A673 (cell line): ENCODE data around the gene TTC28. TPM values are rescaled to one million over a fixed set of nuclear protein-coding genes. Genes with fewer than 3 reads are reported as not detected.
"Not testable (repeated sequence)": the region's sequence is repeated elsewhere in the genome, so short reads cannot be mapped to it uniquely, and the experiment has no call there.

Experiments used
- BruUV-seq: library from RNA; stranded (reverse); fragments of 400-500 nt; replicated peaks from 2 replicates; lab custom pipeline; 2021; lab: Mats Ljungman, UMichigan
- CTCF ChIA-PET: fragments of 300-600 bp; sonication (Branson Sonifier 250); formaldehyde crosslinking; loops from one replicate; lab custom pipeline; 2022; ENCODE audit warnings: antibody characterized with exemption; lab: Charles Lee
- POLR2A ChIA-PET: fragments of 300-600 bp; sonication (Branson Sonifier 250); formaldehyde crosslinking; loops from one replicate; lab custom pipeline; 2022; ENCODE audit warnings: antibody characterized with exemption; ENCODE audit not compliant: low non-redundant PET; lab: Charles Lee
- DNase-seq: peaks from one replicate; pipeline ENCODE4 v3.0.0-alpha.2; 2015; ENCODE audit warnings: low spot score
- H3K27ac ChIP-seq: fragments of 200-600 bp; sonication (generic); 2 replicates; pipeline ENCODE4 v1.5.1; 2016; ENCODE audit warnings: mixed run types, low read depth, mild to moderate bottlenecking, mixed read lengths, antibody characterized with exemption, low read length; ENCODE audit not compliant: poor library complexity, severe bottlenecking
- H3K27me3 ChIP-seq: fragments of 200-600 bp; sonication (generic); replicated peaks from 2 replicates; pipeline ENCODE4 v1.6.1; 2017; ENCODE audit warnings: mixed run types, low read depth, mild to moderate bottlenecking, mixed read lengths, antibody characterized with exemption, low read length; ENCODE audit not compliant: insufficient read depth, poor library complexity
- H3K36me3 ChIP-seq: fragments of 200-600 bp; sonication (generic); 2 replicates; pipeline ENCODE4 v1.6.1; 2016; ENCODE audit warnings: mixed run types, mild to moderate bottlenecking, mixed read lengths, antibody characterized with exemption, low read length; ENCODE audit not compliant: insufficient read depth, poor library complexity, severe bottlenecking
- H3K4me1 ChIP-seq: fragments of 200-600 bp; sonication (generic); 2 replicates; pipeline ENCODE4 v1.6.1; 2017; ENCODE audit warnings: mixed run types, mild to moderate bottlenecking, mixed read lengths, antibody characterized with exemption, low read length; ENCODE audit not compliant: insufficient read depth, poor library complexity, severe bottlenecking
- H3K4me3 ChIP-seq: fragments of 200-600 bp; sonication (generic); 2 replicates; pipeline ENCODE4 v1.5.1; 2016; ENCODE audit warnings: low read depth, mixed run types, mild to moderate bottlenecking, mixed read lengths, low read length; ENCODE audit not compliant: poor library complexity, severe bottlenecking
- H3K9me3 ChIP-seq: fragments of 200-600 bp; sonication (generic); 2 replicates; pipeline ENCODE4 v1.6.1; 2016; ENCODE audit warnings: mixed run types, low read depth, mild to moderate bottlenecking, mixed read lengths, antibody characterized with exemption, low read length; ENCODE audit not compliant: poor library complexity, severe bottlenecking
- EZH2 ChIP-seq: fragments of 200-600 bp; sonication (generic); IDR thresholded peaks from 2 replicates; pipeline ENCODE4 v1.6.1; 2017; ENCODE audit warnings: borderline replicate concordance, low read depth, mild to moderate bottlenecking, mixed read lengths, antibody characterized with exemption, low read length; ENCODE audit not compliant: poor library complexity, severe bottlenecking
- intact Hi-C: fragments of 100-400 bp; cut with micrococcal nuclease; formaldehyde crosslinking; loops from one replicate; pipeline ENCODE4 v1.10.0; 2022; ENCODE audit not compliant: unreplicated experiment
- total RNA-seq: library from RNA; stranded (reverse); gene quantifications from 2 replicates; pipeline ENCODE4 v1.2.3, GENCODE V29; 2021
- TF ChIP-seq, protein P1 (sequence below): fragments of 300-800, 200-600 bp; sonication (generic); conservative IDR thresholded peaks from 2 replicates; pipeline ENCODE4 v1.5.1; 2017; ENCODE audit warnings: low read depth, mild to moderate bottlenecking, antibody characterized with exemption, low read length, moderate library complexity, mixed read lengths

TTC28 gene
- total RNA-seq, 1 experiment from 2014 or later: 48.7 TPM

DNA sequence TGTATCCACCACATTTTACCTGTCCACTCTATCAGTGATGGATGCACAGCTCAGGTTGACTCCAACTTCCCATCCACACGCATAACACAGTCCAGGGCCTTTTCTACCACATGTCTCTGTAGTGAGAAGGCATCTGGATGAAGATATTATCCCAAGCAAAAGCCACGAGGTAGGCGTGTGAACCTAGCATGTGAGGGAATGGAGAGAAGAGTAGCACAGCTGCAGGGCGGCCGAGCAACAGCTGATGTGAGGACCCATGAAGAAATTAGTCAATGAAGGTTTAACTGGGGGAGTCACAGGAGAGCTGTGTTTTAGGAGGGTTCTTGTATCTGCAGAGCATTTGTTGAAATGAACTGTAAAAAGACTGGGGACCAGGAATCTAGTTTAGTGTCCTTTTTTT lies 616.0 kb downstream of the TTC28 start:
- ChIA-PET POLR2A (no interaction called here), CTCF (no interaction called here)
- Histone ChIP-seq H3K27ac (no peak overlapping the region), H3K27me3 (no peaks in the 10 kb centered on the region), H3K9me3 (no peaks in the 10 kb centered on the region), H3K4me3 (no peak overlapping the region), H3K4me1 (no peaks in the 10 kb centered on the region), H3K36me3 (no peaks in the 10 kb centered on the region)
- intact Hi-C loops: no loop called here
- TF ChIP-seq EZH2: no peak
- TF ChIP-seq, protein P1, sequence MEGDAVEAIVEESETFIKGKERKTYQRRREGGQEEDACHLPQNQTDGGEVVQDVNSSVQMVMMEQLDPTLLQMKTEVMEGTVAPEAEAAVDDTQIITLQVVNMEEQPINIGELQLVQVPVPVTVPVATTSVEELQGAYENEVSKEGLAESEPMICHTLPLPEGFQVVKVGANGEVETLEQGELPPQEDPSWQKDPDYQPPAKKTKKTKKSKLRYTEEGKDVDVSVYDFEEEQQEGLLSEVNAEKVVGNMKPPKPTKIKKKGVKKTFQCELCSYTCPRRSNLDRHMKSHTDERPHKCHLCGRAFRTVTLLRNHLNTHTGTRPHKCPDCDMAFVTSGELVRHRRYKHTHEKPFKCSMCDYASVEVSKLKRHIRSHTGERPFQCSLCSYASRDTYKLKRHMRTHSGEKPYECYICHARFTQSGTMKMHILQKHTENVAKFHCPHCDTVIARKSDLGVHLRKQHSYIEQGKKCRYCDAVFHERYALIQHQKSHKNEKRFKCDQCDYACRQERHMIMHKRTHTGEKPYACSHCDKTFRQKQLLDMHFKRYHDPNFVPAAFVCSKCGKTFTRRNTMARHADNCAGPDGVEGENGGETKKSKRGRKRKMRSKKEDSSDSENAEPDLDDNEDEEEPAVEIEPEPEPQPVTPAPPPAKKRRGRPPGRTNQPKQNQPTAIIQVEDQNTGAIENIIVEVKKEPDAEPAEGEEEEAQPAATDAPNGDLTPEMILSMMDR: no peak
- DNase-seq: no peak
- no TSS peak for BruUV-seq

DNA sequence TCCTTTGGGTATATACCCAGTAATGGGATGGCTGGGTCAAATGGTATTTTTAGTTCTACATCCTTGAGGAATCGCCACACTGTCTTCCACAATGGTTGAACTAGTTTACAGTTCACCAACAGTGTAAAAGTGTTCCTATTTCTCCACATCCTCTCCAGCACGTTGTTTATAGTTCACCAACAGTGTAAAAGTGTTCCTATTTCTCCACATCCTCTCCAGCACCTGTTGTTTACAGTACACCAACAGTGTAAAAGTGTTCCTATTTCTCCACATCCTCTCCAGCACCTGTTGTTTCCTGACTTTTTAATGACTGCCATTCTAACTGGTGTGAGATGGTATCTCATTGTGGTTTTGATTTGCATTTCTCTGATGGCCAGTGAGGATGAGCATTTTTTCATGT lies 619.0 kb downstream of the TTC28 start:
- H3K36me3 ChIP-seq, POLR2A ChIA-PET, DNase-seq, H3K4me3 ChIP-seq, H3K9me3 ChIP-seq, H3K4me1 ChIP-seq, H3K27me3 ChIP-seq, BruUV-seq, CTCF ChIA-PET, intact Hi-C loops, H3K27ac ChIP-seq: not testable (repeated sequence)

DNA sequence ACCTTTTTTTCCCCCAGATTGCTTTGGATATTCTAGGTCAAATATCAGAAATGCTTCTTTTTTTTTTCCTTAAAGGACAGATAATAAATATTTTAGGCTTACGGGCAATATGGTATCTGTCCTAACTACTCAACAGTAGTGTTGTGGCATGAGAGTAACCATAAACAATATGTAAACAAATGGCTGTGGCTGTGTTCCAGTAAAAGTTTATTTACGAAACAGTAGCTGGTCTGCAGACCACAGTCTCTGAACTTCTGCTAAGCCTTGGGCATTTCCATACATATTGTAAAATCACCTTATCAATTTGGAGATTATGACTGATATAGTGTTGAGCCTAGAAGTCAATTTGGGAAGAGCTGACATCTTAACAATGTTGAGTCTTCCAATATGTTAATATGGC lies 621.6 kb downstream of the TTC28 start:
- Histone ChIP-seq H3K27me3 (no peaks in the 10 kb centered on the region), H3K36me3 (no peaks in the 10 kb centered on the region), H3K27ac (no peak overlapping the region), H3K4me1 (no peaks in the 10 kb centered on the region), H3K4me3 (no peak overlapping the region), H3K9me3 (no peaks in the 10 kb centered on the region)
- no peak for TF ChIP-seq EZH2
- TF ChIP-seq, protein P1: no peak
- intact Hi-C loops: loop anchor here (10.0 kb wide), 1 partner anchor 267 kb away; no protein-coding TSS in a partner anchor
- no peak for DNase-seq
- no TSS peak for BruUV-seq
- CTCF ChIA-PET: no interaction called here
- POLR2A ChIA-PET: no interaction called here

DNA sequence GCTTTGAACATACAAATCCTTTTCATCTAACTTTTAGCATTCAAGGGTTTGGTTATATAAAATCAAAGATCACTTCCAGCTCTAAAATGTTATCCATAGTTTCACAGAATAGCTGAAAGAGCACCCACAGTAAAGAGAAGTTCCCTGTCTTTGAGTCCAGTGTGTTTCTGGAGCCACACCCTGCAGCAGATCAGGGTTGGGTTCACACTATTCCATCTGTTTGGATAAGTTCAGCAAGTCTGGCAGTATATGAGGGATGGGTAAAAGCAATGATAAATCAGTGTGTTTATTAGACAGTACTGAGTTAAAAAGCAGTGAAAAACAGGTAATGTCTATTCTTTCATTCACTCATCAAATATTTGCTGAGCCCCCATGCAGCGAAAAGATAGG lies 624.8 kb downstream of the TTC28 start:
- CTCF ChIA-PET: no interaction called here
- Histone ChIP-seq H3K36me3 (no peaks in the 10 kb centered on the region), H3K4me1 (peaks cover 16% of the 10 kb centered on the region), H3K4me3 (no peak overlapping the region), H3K27ac (no peak overlapping the region), H3K27me3 (no peaks in the 10 kb centered on the region), H3K9me3 (no peaks in the 10 kb centered on the region)
- TF ChIP-seq, protein P1: no peak
- no peak for TF ChIP-seq EZH2
- intact Hi-C loops: loop anchor here (10.0 kb wide), 1 partner anchor 270 kb away; no protein-coding TSS in a partner anchor
- BruUV-seq: no TSS peak
- DNase-seq: no peak
- POLR2A ChIA-PET: no interaction called here
